ENCODE results near the gene SFXN4. TPM values are rescaled to one million over a fixed set of nuclear protein-coding genes. Genes with fewer than 3 reads are reported as not detected.

The SFXN4 gene
- total and polyA plus RNA-seq, 2 of the 13 experiments (the other 11 are each of a cell fraction or from before 2014, with no cell fraction given): 47.7 to 64.9 TPM

DNA sequence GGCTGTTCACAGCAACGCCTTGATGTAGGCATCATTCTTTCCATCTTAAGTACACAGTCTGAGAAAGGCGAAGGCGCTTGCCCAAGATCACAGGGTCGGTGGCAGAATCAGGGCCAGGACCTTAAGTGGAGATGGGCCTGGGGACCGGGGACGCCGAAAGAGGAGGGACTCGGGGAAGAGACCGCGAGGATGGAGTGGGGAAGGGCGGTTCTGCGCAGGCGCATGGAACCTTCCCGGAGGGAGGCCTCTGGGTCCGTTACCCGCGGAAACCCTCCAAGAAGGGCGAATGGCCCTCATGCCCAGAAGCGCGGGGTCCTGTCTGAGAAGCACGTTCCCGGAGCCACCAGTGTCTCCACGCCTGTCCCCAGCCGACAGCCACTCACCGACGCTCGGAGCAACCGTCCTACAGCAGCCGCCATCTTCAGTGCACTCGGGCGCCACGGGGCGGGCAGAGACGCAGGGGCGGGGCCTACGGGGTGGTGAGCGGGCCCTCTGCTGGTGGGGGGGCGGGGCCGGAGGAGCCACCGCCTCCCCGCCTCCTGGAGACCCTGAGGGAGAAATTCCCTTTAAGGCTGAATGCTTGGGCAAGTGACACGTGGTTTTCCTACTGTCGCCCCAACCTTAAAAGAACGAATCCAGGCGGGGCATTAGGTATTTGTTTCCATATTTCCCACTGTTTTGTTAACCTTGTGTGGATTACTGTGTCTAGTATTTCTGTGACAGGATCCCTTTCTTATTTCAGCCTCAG is 13.0 kb upstream of the SFXN4 start, which contains the start of gene PRDX3 (continued):
- TF ChIP-seq ZNF142 (CRISPR knock-in tag; IDR thresholded peaks at IDR 0.05) (0 out of 2 replicates have a peak, but pooled peaks have one; percentile 31), AKAP8 (CRISPR knock-in tag; IDR thresholded peaks at IDR 0.05) (0 out of 2 replicates have a peak, but pooled peaks have one; percentile 36), SRSF4 (IDR thresholded peaks at IDR 0.05; ENCODE audit: low read depth, low read length, poor library complexity, severe bottlenecking) (no peak), PHF5A (CRISPR knock-in tag; IDR thresholded peaks at IDR 0.05; ENCODE audit: low read depth, unreplicated experiment) (no peak), SP1 (IDR thresholded peaks at IDR 0.05) (no peak), SP1 (CRISPR knock-in tag; IDR thresholded peaks at IDR 0.05) (peak; percentile 77), ZNF737 (CRISPR knock-in tag; IDR thresholded peaks at IDR 0.05; ENCODE audit: borderline replicate concordance) (no peak), TOE1 (CRISPR knock-in tag; IDR thresholded peaks at IDR 0.05) (no peak), ZNF549 (CRISPR knock-in tag; IDR thresholded peaks at IDR 0.05) (no peak), ZFP90 (CRISPR knock-in tag; IDR thresholded peaks at IDR 0.05; ENCODE audit: borderline replicate concordance) (peak; percentile 67; the same call in 1 of the 2 replicates), RFX1 (IDR thresholded peaks at IDR 0.05) (no peak), XRCC5 (optimal IDR thresholded peaks at IDR 0.05; ENCODE audit: low read length) (no peak), ZNF672 (CRISPR knock-in tag; IDR thresholded peaks at IDR 0.05) (no peak), ZSCAN21 (CRISPR knock-in tag; IDR thresholded peaks at IDR 0.05; ENCODE audit: borderline replicate concordance) (0 out of 2 replicates have a peak, but pooled peaks have one; percentile 38)
- TF ChIP-seq, protein P1, sequence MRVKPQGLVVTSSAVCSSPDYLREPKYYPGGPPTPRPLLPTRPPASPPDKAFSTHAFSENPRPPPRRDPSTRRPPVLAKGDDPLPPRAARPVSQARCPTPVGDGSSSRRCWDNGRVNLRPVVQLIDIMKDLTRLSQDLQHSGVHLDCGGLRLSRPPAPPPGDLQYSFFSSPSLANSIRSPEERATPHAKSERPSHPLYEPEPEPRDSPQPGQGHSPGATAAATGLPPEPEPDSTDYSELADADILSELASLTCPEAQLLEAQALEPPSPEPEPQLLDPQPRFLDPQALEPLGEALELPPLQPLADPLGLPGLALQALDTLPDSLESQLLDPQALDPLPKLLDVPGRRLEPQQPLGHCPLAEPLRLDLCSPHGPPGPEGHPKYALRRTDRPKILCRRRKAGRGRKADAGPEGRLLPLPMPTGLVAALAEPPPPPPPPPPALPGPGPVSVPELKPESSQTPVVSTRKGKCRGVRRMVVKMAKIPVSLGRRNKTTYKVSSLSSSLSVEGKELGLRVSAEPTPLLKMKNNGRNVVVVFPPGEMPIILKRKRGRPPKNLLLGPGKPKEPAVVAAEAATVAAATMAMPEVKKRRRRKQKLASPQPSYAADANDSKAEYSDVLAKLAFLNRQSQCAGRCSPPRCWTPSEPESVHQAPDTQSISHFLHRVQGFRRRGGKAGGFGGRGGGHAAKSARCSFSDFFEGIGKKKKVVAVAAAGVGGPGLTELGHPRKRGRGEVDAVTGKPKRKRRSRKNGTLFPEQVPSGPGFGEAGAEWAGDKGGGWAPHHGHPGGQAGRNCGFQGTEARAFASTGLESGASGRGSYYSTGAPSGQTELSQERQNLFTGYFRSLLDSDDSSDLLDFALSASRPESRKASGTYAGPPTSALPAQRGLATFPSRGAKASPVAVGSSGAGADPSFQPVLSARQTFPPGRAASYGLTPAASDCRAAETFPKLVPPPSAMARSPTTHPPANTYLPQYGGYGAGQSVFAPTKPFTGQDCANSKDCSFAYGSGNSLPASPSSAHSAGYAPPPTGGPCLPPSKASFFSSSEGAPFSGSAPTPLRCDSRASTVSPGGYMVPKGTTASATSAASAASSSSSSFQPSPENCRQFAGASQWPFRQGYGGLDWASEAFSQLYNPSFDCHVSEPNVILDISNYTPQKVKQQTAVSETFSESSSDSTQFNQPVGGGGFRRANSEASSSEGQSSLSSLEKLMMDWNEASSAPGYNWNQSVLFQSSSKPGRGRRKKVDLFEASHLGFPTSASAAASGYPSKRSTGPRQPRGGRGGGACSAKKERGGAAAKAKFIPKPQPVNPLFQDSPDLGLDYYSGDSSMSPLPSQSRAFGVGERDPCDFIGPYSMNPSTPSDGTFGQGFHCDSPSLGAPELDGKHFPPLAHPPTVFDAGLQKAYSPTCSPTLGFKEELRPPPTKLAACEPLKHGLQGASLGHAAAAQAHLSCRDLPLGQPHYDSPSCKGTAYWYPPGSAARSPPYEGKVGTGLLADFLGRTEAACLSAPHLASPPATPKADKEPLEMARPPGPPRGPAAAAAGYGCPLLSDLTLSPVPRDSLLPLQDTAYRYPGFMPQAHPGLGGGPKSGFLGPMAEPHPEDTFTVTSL (CRISPR knock-in tag; IDR thresholded peaks at IDR 0.05; ENCODE audit: borderline replicate concordance): no peak
